Testis (tissue), 3 donors: ENCODE measurements around the gene TRIM61. TPM values are rescaled to one million over a fixed set of nuclear protein-coding genes. Genes with fewer than 3 reads are reported as not detected.
A peak's percentile ranks its signal among the peaks of the same experiment; 100 is the strongest.
"Not testable (repeated sequence)": the region's sequence is repeated elsewhere in the genome, so short reads cannot be mapped to it uniquely, and the experiment has no call there.

Source experiments
- DNase-seq: peaks from one replicate; pipeline ENCODE4 v3.0.0-alpha.2; 2019
- H3K27ac ChIP-seq, 2 donors: fragments of 200-600 bp; sonication (generic); one replicate each; pipeline ENCODE4 v1.5.1; 2019
- H3K27me3 ChIP-seq: fragments of 200-600 bp; sonication (generic); one replicate; pipeline ENCODE4 v1.5.1; 2019
- H3K36me3 ChIP-seq: fragments of 200-600 bp; sonication (generic); one replicate; pipeline ENCODE4 v1.5.1; 2017; ENCODE audit warnings: low read depth; ENCODE audit errors: missing control alignments
- H3K4me1 ChIP-seq: fragments of 200-600 bp; sonication (generic); one replicate; pipeline ENCODE4 v1.5.1; 2019
- H3K4me3 ChIP-seq, 2 donors: fragments of 200-600 bp; sonication (generic); one replicate each; pipeline ENCODE4 v1.5.1; 2017 to 2019
- H3K9me3 ChIP-seq: fragments of 200-600 bp; sonication (generic); one replicate; pipeline ENCODE4 v1.5.1; 2017
- CTCF ChIP-seq, 3 experiments: fragments of 450-650 bp in 2 of 3; fragments of 200-600 bp in 1 of 3; sonication (generic) in 1 of 3; IDR thresholded peaks; one replicate each; pipeline ENCODE4 v1.5.1; 2016 to 2019; ENCODE audit warnings: antibody characterized with exemption in 3 of 3, mild to moderate bottlenecking in 2 of 3, moderate library complexity in 1 of 3
- POLR2A ChIP-seq: fragments of 450-650 bp; IDR thresholded peaks from one replicate; pipeline ENCODE4 v1.6.1; 2017; ENCODE audit warnings: antibody characterized with exemption, mild to moderate bottlenecking, moderate library complexity
- WGBS, 2 donors: methylation state at CpG; one replicate each; pipeline ENCODE4 v1.1.5; 2018; 5-methylcytosine and 5-hydroxymethylcytosine counted together
- intact Hi-C: fragments of 100-400 bp; cut with DNase I; formaldehyde crosslinking; loops from one replicate; pipeline ENCODE4 v1.15.1; 2023; ENCODE audit warnings: low total_unique reads
- polyA plus RNA-seq: library from polyadenylated mRNA; stranded (reverse); fragments of 350-450 nt; fragmentation: Illumina TruSeq; extraction: RNeasy Lipid Tissue Mini Kit (QIAGEN cat#74804); gene quantifications from one replicate; pipeline ENCODE4 v1.2.3, GENCODE V29; 2014; ENCODE audit warnings: low read depth, low replicate concordance; ENCODE audit not compliant: insufficient read depth
- total RNA-seq, 2 donors: library from RNA; depleted of rRNA; stranded (reverse); fragments of >200 nt; gene quantifications; one replicate each; pipeline ENCODE4 v1.2.3, GENCODE V29; 2016

Gene TRIM61
- total and polyA plus RNA-seq, 3 donors from 2014 or later = 4.5 to 12.9 (median 4.9) TPM

GRCh38 chr4:164989471-164989870, 12.0 kb upstream of the TRIM61 start:
- Histone ChIP-seq H3K36me3 (no peaks in the 10 kb centered on the region), H3K4me1 (no peaks in the 10 kb centered on the region), H3K9me3 (no peaks in the 10 kb centered on the region), H3K27ac (no peak overlapping the region), H3K27me3 (no peaks in the 10 kb centered on the region), H3K4me3 (no peak overlapping the region)
- DNase-seq = no peak
- WGBS, 2 donors = 30 to 50% methylated on average over 2 of the region's 2 CpGs
- intact Hi-C loops = no loop called here
- TF ChIP-seq CTCF (IDR thresholded peaks at IDR 0.05) (no peak), POLR2A (no peak)

GRCh38 chr4:164971929-164972328, 5.5 kb downstream of the TRIM61 start:
- H3K36me3 ChIP-seq, H3K9me3 ChIP-seq, intact Hi-C loops, H3K27ac ChIP-seq, H3K4me1 ChIP-seq, H3K4me3 ChIP-seq, H3K27me3 ChIP-seq, DNase-seq: not testable (repeated sequence)
- 86 to 93% methylated on average over 2 of the region's 2 CpGs for WGBS, 2 donors

- Histone ChIP-seq H3K4me1 (no peaks in the 10 kb centered on the region), H3K27ac (no peak overlapping the region), H3K27me3 (no peaks in the 10 kb centered on the region), H3K4me3 (no peak overlapping the region), H3K36me3 (no peaks in the 10 kb centered on the region), H3K9me3 (no peaks in the 10 kb centered on the region)
- TF ChIP-seq CTCF (IDR thresholded peaks at IDR 0.05) = no peak
- TF ChIP-seq POLR2A = no peak
- no peak for DNase-seq
- intact Hi-C loops = no loop called here
- WGBS, 2 donors = 84 to 88% methylated on average over 2 of the region's 2 CpGs
These were observed 17.6 kb downstream of the TRIM61 start for GRCh38 chr4:164959896-164960295.

DNA sequence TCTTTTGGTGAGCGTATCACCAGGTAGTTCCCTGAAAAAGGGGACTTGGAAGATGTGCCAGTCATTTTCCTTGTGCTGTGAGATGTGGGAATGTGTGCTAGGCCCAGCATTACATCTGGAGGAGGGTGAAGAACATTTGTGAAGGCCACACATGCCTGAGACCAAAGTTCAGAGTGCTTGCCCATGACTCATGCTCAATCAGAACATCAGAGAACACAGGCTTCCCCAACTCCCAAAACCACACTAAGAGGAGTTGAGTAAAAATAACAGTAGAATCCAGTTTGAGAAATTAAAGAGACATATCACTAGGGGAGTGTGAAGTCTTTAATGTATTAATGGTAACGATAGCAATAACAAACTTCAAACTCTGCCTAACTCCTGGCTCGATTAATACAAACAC, 18.0 kb downstream of the TRIM61 start:
- H3K27me3 ChIP-seq, H3K27ac ChIP-seq, H3K9me3 ChIP-seq, intact Hi-C loops, DNase-seq, H3K4me1 ChIP-seq, H3K4me3 ChIP-seq, H3K36me3 ChIP-seq: not testable (repeated sequence)
- 71 to 91% methylated on average over 2 to 3 of the region's 3 CpGs for WGBS, 2 donors

DNA sequence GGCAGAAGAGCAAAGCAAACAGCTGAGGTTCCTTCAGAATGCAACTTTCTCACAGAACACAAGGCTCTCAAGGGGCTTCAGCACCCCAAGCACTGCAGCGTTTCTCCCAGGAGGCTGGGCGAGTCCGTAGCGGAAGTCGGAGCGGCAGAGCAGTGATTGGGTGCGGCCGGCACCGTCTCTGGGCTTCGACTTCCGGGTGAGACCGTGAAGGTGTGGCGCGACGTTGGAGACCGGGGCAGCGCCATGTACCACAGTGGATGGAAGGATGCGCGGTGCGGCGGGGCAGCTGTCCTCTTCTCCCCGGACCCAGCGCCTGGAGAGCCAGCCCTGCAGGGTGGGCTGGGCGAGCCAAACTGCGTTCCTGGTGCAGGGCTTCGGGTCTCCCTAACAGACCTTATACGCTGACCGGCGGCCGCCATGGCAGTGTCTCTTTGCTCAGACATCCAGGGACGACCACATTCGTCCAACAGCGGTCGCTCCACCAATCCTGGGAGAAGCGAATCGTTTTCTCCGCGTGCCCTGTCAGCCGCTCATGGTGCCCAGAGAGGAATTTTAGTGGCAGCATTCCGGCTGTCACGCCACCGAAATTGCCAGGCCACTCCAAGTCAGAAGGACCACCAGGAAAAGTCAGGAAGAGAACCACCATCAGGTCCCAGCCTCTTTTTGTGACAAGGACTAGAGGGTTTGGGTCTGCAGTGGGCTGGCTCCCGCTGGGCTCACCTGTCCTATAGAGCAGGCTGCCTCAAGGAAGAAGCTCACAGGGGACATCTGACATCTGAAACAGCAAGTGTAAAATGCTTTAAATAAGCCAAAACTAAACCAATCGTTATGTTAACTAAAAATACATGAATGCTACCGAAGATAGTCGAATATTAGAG, 20.5 kb downstream of the TRIM61 start:
- TF ChIP-seq CTCF (IDR thresholded peaks at IDR 0.05) = no peak
- TF ChIP-seq POLR2A = no peak
- no peaks in the 10 kb centered on the region for H3K27me3 ChIP-seq
- no peaks in the 10 kb centered on the region for H3K9me3 ChIP-seq
- peak overlapping the region; percentile 39 to 70 for H3K27ac ChIP-seq
- H3K4me3 ChIP-seq = peak overlapping the region; percentile 64 to 72
- H3K36me3 ChIP-seq = no peaks in the 10 kb centered on the region
- WGBS, 2 donors = 5 to 7% methylated on average over 33 to 44 of the region's 46 CpGs
- intact Hi-C loops = no loop called here
- DNase-seq = peak; percentile 92
- H3K4me1 ChIP-seq = no peaks in the 10 kb centered on the region
